Neural progenitor cell (in vitro differentiated cells): Measurements from ENCODE around the gene ZP2. TPM values are rescaled to one million over a fixed set of nuclear protein-coding genes. Genes with fewer than 3 reads are reported as not detected.

Source experiments
- DNase-seq: peaks from one replicate; pipeline ENCODE4 v3.0.0-alpha.2; 2016; ENCODE audit warnings: low spot score
- H2AFZ ChIP-seq: fragments of 200-600 bp; sonication (generic); replicated peaks from 2 replicates; pipeline ENCODE4 v1.6.1; 2016; ENCODE audit warnings: antibody characterized with exemption
- H3F3A ChIP-seq: fragments of 200-600 bp; sonication (generic); 2 replicates; pipeline ENCODE4 v1.6.1; 2016; ENCODE audit warnings: antibody characterized with exemption, low read depth
- H3K27ac ChIP-seq: fragments of 200-600 bp; sonication (generic); 2 replicates; pipeline ENCODE4 v1.5.1; 2016; ENCODE audit warnings: mild to moderate bottlenecking
- H3K27me3 ChIP-seq: fragments of 200-600 bp; sonication (generic); 2 replicates; pipeline ENCODE4 v1.6.1; 2016; ENCODE audit warnings: mild to moderate bottlenecking, moderate library complexity
- H3K36me3 ChIP-seq: fragments of 200-600 bp; sonication (generic); 2 replicates; pipeline ENCODE4 v1.5.1; 2016
- H3K4me1 ChIP-seq: fragments of 200-600 bp; sonication (generic); 2 replicates; pipeline ENCODE4 v1.6.1; 2016; ENCODE audit warnings: mixed run types
- H3K4me2 ChIP-seq: fragments of 200-600 bp; sonication (generic); 2 replicates; pipeline ENCODE4 v1.6.1; 2016
- H3K4me3 ChIP-seq: fragments of 200-600 bp; sonication (generic); 2 replicates; pipeline ENCODE4 v1.5.1; 2016
- H3K79me2 ChIP-seq: fragments of 200-600 bp; sonication (generic); 2 replicates; pipeline ENCODE4 v1.6.1; 2016; ENCODE audit warnings: low read depth
- H3K9ac ChIP-seq: fragments of 200-600 bp; sonication (generic); 2 replicates; pipeline ENCODE4 v1.6.1; 2016
- H3K9me3 ChIP-seq: fragments of 200-600 bp; sonication (generic); 2 replicates; pipeline ENCODE4 v1.5.1; 2016; ENCODE audit warnings: low read depth
- H4K20me1 ChIP-seq: fragments of 200-600 bp; sonication (generic); 2 replicates; pipeline ENCODE4 v1.6.1; 2016; ENCODE audit warnings: low read depth
- H3K27ac Mint-ChIP-seq: 3 replicates; pipeline ENCODE4 v1.8.0; 2021; ENCODE audit warnings: mixed read lengths
- H3K27me3 Mint-ChIP-seq: 2 replicates; pipeline ENCODE4 v1.8.0; 2022; ENCODE audit warnings: low read depth, mild to moderate bottlenecking, inconsistent platforms, moderate library complexity, mixed read lengths; ENCODE audit not compliant: insufficient read depth
- H3K36me3 Mint-ChIP-seq: 3 replicates; pipeline ENCODE4 v1.8.0; 2021; ENCODE audit warnings: mixed read lengths
- H3K4me1 Mint-ChIP-seq: 3 replicates; pipeline ENCODE4 v1.8.0; 2021; ENCODE audit warnings: mixed read lengths
- H3K4me3 Mint-ChIP-seq: 3 replicates; pipeline ENCODE4 v1.8.0; 2021; ENCODE audit warnings: mild to moderate bottlenecking, moderate library complexity, mixed read lengths
- H3K9me3 Mint-ChIP-seq: 3 replicates; pipeline ENCODE4 v1.8.0; 2020; ENCODE audit warnings: mixed read lengths
- CTCF ChIP-seq: fragments of 200-600 bp; sonication (generic); IDR thresholded peaks from 2 replicates; pipeline ENCODE4 v1.5.1; 2017; ENCODE audit warnings: antibody characterized with exemption, mild to moderate bottlenecking
- EZH2 ChIP-seq: fragments of 200-600 bp; sonication (generic); IDR thresholded peaks from 2 replicates; pipeline ENCODE4 v1.6.1; 2017; ENCODE audit warnings: antibody characterized with exemption, mild to moderate bottlenecking, moderate library complexity
- EZH2phosphoT487 ChIP-seq: fragments of 200-600 bp; sonication (generic); IDR thresholded peaks from 2 replicates; pipeline ENCODE4 v1.6.1; 2017; ENCODE audit warnings: antibody characterized with exemption
- total RNA-seq: library from RNA; depleted of rRNA; stranded (reverse); fragments of >200 nt; gene quantifications from 2 replicates; pipeline ENCODE4 v1.2.3, GENCODE V29; 2015; ENCODE audit warnings: low replicate concordance

The ZP2 gene
- total RNA-seq, 1 donor from 2014 or later = not detected

- Mint-ChIP-seq H3K9me3 (no peaks in the 10 kb centered on the region), H3K27ac (no peak overlapping the region), H3K36me3 (no peaks in the 10 kb centered on the region), H3K27me3 (no peaks in the 10 kb centered on the region), H3K4me1 (no peaks in the 10 kb centered on the region), H3K4me3 (no peak overlapping the region)
- no peaks in the 10 kb centered on the region for H3K79me2 ChIP-seq
- no peaks in the 10 kb centered on the region for H3K27me3 ChIP-seq
- H3K4me3 ChIP-seq = no peak overlapping the region
- no peak for DNase-seq
- H3K4me2 ChIP-seq = no peak overlapping the region
- no peaks in the 10 kb centered on the region for H3K9me3 ChIP-seq
- no peaks in the 10 kb centered on the region for H4K20me1 ChIP-seq
- no peak for TF ChIP-seq EZH2phosphoT487
- no peak for TF ChIP-seq EZH2
- no peak for TF ChIP-seq CTCF
- H3F3A ChIP-seq = no peaks in the 10 kb centered on the region
- no peak overlapping the region for H2AFZ ChIP-seq
- H3K4me1 ChIP-seq = no peaks in the 10 kb centered on the region
- no peak overlapping the region for H3K27ac ChIP-seq
- no peaks in the 10 kb centered on the region for H3K36me3 ChIP-seq
- no peak overlapping the region for H3K9ac ChIP-seq
Measured at GRCh38 chr16:21205303-21205702, 6.1 kb downstream of the ZP2 start.

- H3K9me3 Mint-ChIP-seq = no peaks in the 10 kb centered on the region
- H3K36me3 Mint-ChIP-seq = no peaks in the 10 kb centered on the region
- Histone ChIP-seq H3F3A (no peaks in the 10 kb centered on the region), H3K4me3 (no peak overlapping the region), H4K20me1 (no peaks in the 10 kb centered on the region), H3K27ac (no peak overlapping the region), H2AFZ (no peak overlapping the region), H3K4me1 (no peaks in the 10 kb centered on the region), H3K9me3 (no peaks in the 10 kb centered on the region), H3K4me2 (no peak overlapping the region), H3K27me3 (no peaks in the 10 kb centered on the region), H3K79me2 (no peaks in the 10 kb centered on the region), H3K36me3 (no peaks in the 10 kb centered on the region), H3K9ac (no peak overlapping the region)
- H3K27me3 Mint-ChIP-seq = no peaks in the 10 kb centered on the region
- no peak overlapping the region for H3K4me3 Mint-ChIP-seq
- H3K4me1 Mint-ChIP-seq = no peaks in the 10 kb centered on the region
- DNase-seq = no peak
- H3K27ac Mint-ChIP-seq = no peak overlapping the region
- TF ChIP-seq CTCF = no peak
- TF ChIP-seq EZH2phosphoT487 = no peak
- no peak for TF ChIP-seq EZH2
Measured at GRCh38 chr16:21203155-21203797, 8.1 kb downstream of the ZP2 start.

GRCh38 chr16:21199607-21200218, 11.7 kb downstream of the ZP2 start:
- Histone ChIP-seq H3K9me3 (no peaks in the 10 kb centered on the region), H3K4me3 (no peak overlapping the region), H3K79me2 (no peaks in the 10 kb centered on the region), H3K36me3 (no peaks in the 10 kb centered on the region), H3K9ac (no peak overlapping the region), H2AFZ (no peak overlapping the region), H3K4me2 (no peak overlapping the region), H3K27me3 (no peaks in the 10 kb centered on the region), H3K27ac (no peak overlapping the region), H3F3A (no peaks in the 10 kb centered on the region), H3K4me1 (no peaks in the 10 kb centered on the region), H4K20me1 (no peaks in the 10 kb centered on the region)
- no peaks in the 10 kb centered on the region for H3K9me3 Mint-ChIP-seq
- H3K27me3 Mint-ChIP-seq = no peaks in the 10 kb centered on the region
- TF ChIP-seq EZH2 (no peak), EZH2phosphoT487 (no peak), CTCF (no peak)
- H3K36me3 Mint-ChIP-seq = no peaks in the 10 kb centered on the region
- peaks cover 2% of the 10 kb centered on the region for H3K4me1 Mint-ChIP-seq
- H3K27ac Mint-ChIP-seq = no peak overlapping the region
- H3K4me3 Mint-ChIP-seq = no peak overlapping the region
- DNase-seq = no peak
